HG03135 (cell line): ENCODE data around the gene MARVELD1.
"Not testable (repeated sequence)": the region's sequence is repeated elsewhere in the genome, so short reads cannot be mapped to it uniquely, and the experiment has no call there.

Source experiments
- ATAC-seq: cut with Tn5 transposase; IDR thresholded peaks from one replicate; pipeline ENCODE4 v1.9.1; 2021; ENCODE audit warnings: mild to moderate bottlenecking, moderate library complexity; ENCODE audit not compliant: unreplicated experiment

MARVELD1 gene

GRCh38 chr10:97689559-97690020, 23.9 kb upstream of the MARVELD1 start:
- no peak for ATAC-seq

- no peak for ATAC-seq
Measured at GRCh38 chr10:97690133-97690532, 23.4 kb upstream of the MARVELD1 start.

DNA sequence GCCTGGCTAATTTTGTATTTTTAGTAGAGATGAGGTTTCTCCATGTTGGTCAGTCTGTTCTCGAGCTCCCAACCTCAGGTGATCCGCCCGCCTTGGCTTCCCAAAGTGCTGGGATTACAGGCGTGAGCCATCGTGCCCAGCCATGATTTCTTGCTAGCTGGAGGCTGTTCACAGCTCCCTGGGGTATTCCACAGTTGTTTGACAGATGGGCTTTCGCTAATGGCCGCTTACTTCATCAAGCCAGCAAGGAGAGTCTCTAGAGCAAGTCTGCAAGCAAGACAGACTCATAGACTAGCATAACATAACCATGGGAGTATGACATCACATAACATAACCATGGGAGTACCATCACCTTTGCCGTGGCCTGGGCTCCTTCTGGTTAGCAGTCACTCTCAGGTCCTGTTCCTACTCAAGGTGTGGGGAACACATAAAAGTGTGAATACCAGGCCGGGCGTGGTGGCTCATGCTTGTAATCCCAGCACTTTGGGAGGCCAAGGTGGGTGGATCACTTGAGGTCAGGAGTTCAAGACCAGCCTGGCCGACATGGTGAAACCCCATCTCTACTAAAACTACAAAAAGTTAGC, 15.4 kb upstream of the MARVELD1 start:
- ATAC-seq = not testable (repeated sequence)

DNA sequence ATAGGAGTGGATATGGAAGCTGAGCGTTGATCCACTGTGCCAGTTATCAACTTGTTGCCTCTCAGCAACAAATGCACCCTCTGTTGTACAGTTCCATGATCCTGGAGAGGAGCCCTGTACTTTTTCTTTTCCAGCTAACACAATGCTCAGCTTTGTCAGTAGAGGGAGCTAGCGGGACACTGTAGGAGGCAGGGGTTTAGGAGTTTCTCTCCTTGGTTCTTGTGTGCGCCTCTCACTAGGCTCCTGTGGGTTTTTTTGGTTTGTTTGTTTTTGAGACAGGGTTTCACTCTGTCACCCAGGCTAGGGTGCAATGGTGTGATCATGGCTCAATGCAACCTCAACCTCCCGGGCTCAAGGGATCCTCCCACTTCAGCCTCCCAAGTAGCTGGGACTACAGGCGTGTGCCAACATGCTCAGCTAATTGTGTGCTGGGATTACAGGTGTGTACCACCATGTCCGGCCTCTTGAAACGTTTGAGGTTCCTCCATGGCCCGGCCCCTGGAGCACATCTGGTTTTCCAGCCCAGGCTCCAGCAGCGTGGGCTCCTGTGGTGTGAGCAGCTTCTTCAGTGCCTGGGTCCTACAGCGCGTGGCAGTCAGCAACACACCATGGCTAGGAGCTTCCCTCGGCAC, 12.0 kb upstream of the MARVELD1 start:
- peak; percentile 60 for ATAC-seq

- no peak for ATAC-seq
Measured at GRCh38 chr10:97703398-97704067, 10.0 kb upstream of the MARVELD1 start.

- no peak for ATAC-seq
Measured at GRCh38 chr10:97704341-97704740, 9.2 kb upstream of the MARVELD1 start.

DNA sequence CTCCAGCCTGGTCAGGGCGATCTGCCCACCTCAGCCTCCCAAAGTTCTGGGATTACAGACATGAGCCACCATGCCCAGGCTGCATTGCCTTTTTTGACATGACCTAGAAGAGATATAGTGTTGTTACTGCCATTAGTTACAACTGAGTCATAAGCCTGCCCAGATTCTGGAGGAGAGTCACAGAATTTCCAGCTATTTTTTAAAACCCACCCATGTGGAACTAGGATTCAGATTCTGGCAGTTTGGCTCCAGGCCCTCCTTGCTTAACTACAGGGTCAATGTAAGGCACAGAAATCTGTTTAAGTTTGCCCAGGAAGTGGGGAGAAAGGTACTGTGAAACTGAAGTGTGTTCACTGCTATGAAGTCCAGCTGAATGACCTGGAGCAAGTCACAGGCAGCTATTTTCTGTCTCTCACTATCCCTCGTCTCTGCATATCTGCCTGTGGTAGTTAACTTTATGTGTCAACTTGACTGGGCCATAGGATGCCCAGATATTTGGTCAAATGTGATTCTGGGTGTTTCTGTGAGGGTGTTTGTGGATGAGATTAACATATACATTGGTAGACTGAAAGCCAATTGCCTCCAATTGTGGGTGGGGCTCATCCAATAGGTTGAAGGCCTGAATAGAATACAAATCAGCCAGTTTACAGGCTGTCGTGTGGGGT, 8.4 kb upstream of the MARVELD1 start:
- ATAC-seq = no peak

DNA sequence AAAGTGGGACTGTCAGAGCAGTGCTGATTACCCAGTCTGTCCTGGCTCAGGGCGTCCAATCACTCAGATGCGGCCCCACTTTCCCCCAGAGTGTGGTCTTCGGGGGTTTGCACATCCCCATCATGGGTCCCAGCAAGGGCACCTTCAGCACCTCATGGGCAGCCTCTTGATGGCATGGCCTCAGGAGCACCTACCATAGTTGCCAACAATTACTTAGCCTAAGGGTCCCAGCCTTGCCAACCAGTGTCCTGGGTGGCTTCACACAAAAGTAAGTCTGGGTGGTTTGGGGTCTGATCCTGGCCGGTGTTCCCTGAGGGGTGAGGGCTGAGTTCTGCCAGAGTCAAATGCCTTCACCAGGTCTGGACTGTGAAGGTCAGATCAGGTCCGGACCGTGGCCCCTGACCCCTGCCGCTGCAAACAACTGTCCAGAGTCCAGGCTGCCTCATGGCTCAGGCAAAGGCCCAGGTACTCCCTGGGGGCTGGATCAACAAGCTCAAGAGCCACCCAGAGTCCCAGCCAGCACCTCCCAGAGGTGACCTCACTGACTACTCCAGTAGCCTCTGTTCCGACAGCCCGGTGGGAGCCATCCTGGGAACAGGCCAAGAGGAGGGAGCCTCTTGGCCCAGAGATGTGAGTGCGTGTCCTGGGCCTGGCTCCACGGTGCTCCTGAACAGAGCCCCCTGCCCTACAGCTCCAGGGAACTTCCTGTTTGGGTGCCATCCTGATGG, 6.2 kb upstream of the MARVELD1 start:
- no peak for ATAC-seq

GRCh38 chr10:97708167-97708566, 5.4 kb upstream of the MARVELD1 start:
- no peak for ATAC-seq

DNA sequence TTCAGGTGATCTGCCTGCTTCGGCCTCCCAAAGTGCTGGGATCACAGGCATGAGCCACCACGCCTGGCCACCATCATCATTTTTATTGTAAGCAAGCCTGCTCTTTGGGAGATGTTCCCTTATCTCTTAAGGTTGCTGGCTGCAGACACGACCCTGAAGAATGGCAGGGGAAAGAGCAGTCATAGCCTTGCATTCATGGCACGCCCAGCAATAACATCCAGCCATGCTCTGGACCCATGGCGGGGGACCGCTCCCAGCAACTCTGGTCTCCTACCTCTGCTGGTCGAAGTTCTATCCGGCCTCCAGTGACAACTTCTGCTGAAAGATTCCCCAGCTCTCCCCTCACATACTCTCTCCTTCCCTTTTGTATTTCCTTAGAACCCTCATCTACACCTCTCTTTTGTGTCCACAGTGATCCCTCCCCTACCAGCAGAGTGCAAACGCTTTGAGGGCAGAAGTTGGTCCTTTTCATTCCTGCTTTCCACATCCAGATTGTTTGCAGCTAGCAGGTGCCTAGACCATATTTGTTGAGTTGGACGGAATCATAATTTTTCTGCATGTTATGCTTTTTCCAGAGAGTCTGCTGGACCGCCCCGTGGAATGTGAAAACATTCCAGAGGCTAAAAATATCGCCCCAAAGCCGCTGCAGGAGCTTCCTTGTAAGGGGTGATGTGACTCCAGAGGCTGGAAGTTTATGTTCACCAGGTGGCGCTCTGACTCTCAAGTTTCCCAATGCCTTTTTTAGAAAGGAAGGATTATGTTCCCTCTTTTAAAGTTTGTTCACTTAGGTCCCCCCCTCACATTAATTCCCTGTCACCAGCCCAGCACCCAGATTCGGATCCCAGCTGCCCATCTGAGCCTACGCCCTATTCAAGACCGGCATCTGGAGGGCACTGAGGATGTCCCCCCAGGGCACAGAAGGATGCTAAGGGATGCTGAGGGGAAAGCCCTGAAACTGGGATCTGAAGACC, 4.3 kb upstream of the MARVELD1 start:
- ATAC-seq = no peak

GRCh38 chr10:97711640-97712572, 1.6 kb upstream of the MARVELD1 start:
- ATAC-seq = no peak

GRCh38 chr10:97713826-97714400, 383 bp downstream of the MARVELD1 start:
- peak; percentile 71 for ATAC-seq

- ATAC-seq = peak; percentile 47
Measured at GRCh38 chr10:97714401-97715258, 1.1 kb downstream of the MARVELD1 start.

GRCh38 chr10:97715259-97715874, 1.8 kb downstream of the MARVELD1 start:
- ATAC-seq = no peak

- ATAC-seq = no peak
Measured at GRCh38 chr10:97717627-97718026, 4.1 kb downstream of the MARVELD1 start.

DNA sequence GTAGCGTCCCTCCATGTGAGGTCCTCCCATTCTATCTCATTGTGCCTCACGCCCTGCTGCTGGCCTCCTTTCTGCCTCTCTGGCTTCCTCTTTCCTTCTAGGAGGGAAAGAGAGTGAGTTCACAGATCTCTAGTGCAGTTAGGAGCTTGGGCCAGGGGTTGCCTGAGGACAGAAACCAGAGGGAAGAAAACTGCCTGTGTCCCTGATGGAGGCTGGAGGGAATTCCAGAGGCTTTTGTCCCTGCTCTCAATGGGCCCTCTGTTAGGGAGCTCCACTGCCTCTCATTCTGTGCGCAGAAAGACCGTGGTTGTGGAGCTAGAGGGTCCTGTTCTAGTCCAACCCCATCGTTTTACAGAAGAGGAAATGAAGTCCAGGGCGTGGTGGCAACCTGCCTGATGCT, 4.6 kb downstream of the MARVELD1 start:
- ATAC-seq = no peak

DNA sequence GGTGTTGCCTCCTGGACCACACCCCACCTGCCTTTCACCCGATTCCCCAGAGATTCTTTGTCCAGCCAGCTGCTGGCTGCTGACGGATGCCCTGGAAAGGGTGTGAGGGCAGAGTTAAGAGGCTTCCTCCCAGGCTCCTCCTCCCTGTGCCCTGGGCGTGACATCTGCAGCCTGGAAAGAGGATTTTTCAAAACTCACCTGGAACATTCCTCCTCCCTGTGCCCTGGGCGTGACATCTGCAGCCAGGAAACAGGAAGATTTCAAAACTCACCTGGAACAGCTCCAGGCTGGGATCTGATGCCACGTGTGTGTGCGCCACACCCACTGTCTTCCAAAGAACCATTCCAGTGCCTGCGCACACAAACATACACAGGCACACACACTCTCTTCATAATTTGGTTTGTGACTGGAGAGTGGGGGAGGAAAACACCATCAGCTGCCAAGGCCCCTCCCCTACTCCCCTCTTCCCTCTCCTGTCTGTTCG, 5.2 kb downstream of the MARVELD1 start:
- no peak for ATAC-seq
